Heart right ventricle (tissue), 16 donors: Measurements from ENCODE around the gene GPER1. TPM values are rescaled to one million over a fixed set of nuclear protein-coding genes. Genes with fewer than 3 reads are reported as not detected.

Experiments
- ATAC-seq, 8 donors: fragments of 200-7000 bp; cut with Tn5 transposase; one replicate each; pipeline ENCODE4 v1.9.1; 2020; ENCODE audit warnings: mild to moderate bottlenecking in 8 of 8, moderate library complexity in 8 of 8, moderate number of reproducible peaks in 1 of 8
- DNase-seq, 2 donors: peaks; one replicate each; pipeline ENCODE4 v3.0.0-alpha.2; 2020
- H3K27ac ChIP-seq, 10 donors: fragments of 200-600 bp; sonication (generic) in 2 of 10; one replicate each; pipeline versions ENCODE4 v1.5.0 to v1.8.0; 2020 to 2022; ENCODE audit warnings: mild to moderate bottlenecking in 3 of 10
- H3K27me3 ChIP-seq, 7 donors: fragments of 200-600 bp; one replicate each; pipeline ENCODE4 v1.8.0; 2021 to 2022; ENCODE audit warnings: mild to moderate bottlenecking in 2 of 7
- H3K36me3 ChIP-seq, 9 donors: fragments of 200-600 bp; sonication (generic) in 1 of 9; one replicate each; pipeline versions ENCODE4 v1.5.0 to v1.8.0; 2020 to 2022; ENCODE audit warnings: mild to moderate bottlenecking in 2 of 9
- H3K4me1 ChIP-seq, 9 donors: fragments of 200-600 bp; sonication (generic) in 1 of 9; one replicate each; pipeline versions ENCODE4 v1.5.0 to v1.8.0; 2020 to 2022; ENCODE audit warnings: mild to moderate bottlenecking in 4 of 9
- H3K4me3 ChIP-seq, 10 donors: fragments of 200-600 bp; sonication (generic) in 2 of 10; one replicate each; pipeline versions ENCODE4 v1.5.0 to v1.8.0; 2020 to 2022; ENCODE audit warnings: mild to moderate bottlenecking in 7 of 10, moderate library complexity in 2 of 10
- H3K9me3 ChIP-seq, 11 donors: fragments of 200-600 bp in 10 of 11; sonication (generic) in 2 of 11; one replicate each; pipeline versions ENCODE4 v1.5.0 to v1.8.0; 2013 to 2022; ENCODE audit warnings: mild to moderate bottlenecking in 2 of 11, control low read depth in 1 of 11, moderate library complexity in 1 of 11
- CTCF ChIP-seq, 9 donors: fragments of 200-600 bp; sonication (generic) in 2 of 9; IDR thresholded peaks; one replicate each; pipeline versions ENCODE4 v1.5.0 to v1.8.0; 2021 to 2022; ENCODE audit warnings: antibody characterized with exemption in 9 of 9, mild to moderate bottlenecking in 5 of 9, moderate library complexity in 1 of 9
- WGBS, 2 donors: extraction: QIAGEN DNeasy Blood & Tissue Kit; methylation state at CpG; one replicate each; pipeline ENCODE4 v1.1.7; 2013; ENCODE audit warnings: inconsistent platforms in 1 of 2; 5-methylcytosine and 5-hydroxymethylcytosine counted together
- intact Hi-C, 10 donors: fragments of 100-400 bp; cut with DNase I; formaldehyde crosslinking; loops; one replicate each; pipeline versions ENCODE4 v1.11.1 to v1.14.2; 2022
- polyA plus RNA-seq, 2 donors: library from polyadenylated mRNA; stranded (reverse); fragments of 200-250 nt; gene quantifications; one replicate each; pipeline ENCODE4 v1.2.3, GENCODE V29; 2013
- total RNA-seq, 10 donors: library from RNA; stranded (reverse); fragmentation: NEBNext Ultra II Directional in 3 of 10; extraction: Animal tissue kit (Norgen Biotek cat#: 25700) in 3 of 10; gene quantifications; one replicate each; pipeline versions ENCODE4 v1.2.1 to v1.2.4, GENCODE V29; 2021 to 2023
- donor health status: Arrhythmogenic right ventricular cardiomyopathy.
- donor health status: ischemic (EF 13 %, LVEDD 7.1; RV severe dilation, severe dysfunction).
- donor health status: healthy with polysubstance abuse.
- donor health status: DM: no; HTN: yes; CAD: no.
- donor health status: DM: no; HTN: no; CAD: no.
- donor health status: ischemic (EF 25% LVEDD 6.9; RV normal size, moderate dysfunction).
- donor health status: ischemic (EF 25% LVEDD 5.7; RV mildly dilated, moderate dysfunction).
- donor health status: healthy.
- donor health status: DM: yes; HTN: yes; CAD: no.
- donor health status: Ischemic cardiomyopathy.
- donor health status: ischemic (EF 35%, LVEDD 5.7; RV mildly dilated, moderate dysfunction).
- donor health status: nonischemic (EF 11% LVEDD 7.7; RV severe dilation, severe dysfunction).
- donor health status: DM: yes; HTN: yes; CAD: no.
- donor health status: PGD.
- donor health status: ischemic (EF 29% LVEDD 5.4; RV normal size, mild dysfunction).
- donor health status: nonischemic (EF 23%, LVEDD 6.1; RV moderate dilation, normal function).

GPER1 gene
- total and polyA plus RNA-seq, 12 donors, result 1.1 to 4.7 (median 1.9) TPM

GRCh38 chr7:1103789-1104515 lies 16.0 kb downstream of the GPER1 start:
- no peaks in the 10 kb centered on the region for H3K27me3 ChIP-seq
- WGBS, 2 donors, result 85% methylated on average over 21 of the region's 21 CpGs
- TF ChIP-seq CTCF (IDR thresholded peaks at IDR 0.05), result no peak
- DNase-seq, result no peak
- H3K36me3 ChIP-seq, result no peaks in the 10 kb centered on the region
- intact Hi-C loops, result loop anchor here in 1 of 10 donors (2.0 kb wide), 1 partner anchor 17 kb away; no protein-coding TSS in a partner anchor
- peaks cover 0 to 33% (median 3%) of the 10 kb centered on the region in 9 donors for H3K4me1 ChIP-seq
- peak overlapping the region in 5 of 10 donors; percentile 26 to 56 (median 39) for H3K27ac ChIP-seq
- H3K4me3 ChIP-seq, result no peak overlapping the region
- no peaks in the 10 kb centered on the region for H3K9me3 ChIP-seq
- peak in 1 of 8 donors; percentile 10 for ATAC-seq

DNA sequence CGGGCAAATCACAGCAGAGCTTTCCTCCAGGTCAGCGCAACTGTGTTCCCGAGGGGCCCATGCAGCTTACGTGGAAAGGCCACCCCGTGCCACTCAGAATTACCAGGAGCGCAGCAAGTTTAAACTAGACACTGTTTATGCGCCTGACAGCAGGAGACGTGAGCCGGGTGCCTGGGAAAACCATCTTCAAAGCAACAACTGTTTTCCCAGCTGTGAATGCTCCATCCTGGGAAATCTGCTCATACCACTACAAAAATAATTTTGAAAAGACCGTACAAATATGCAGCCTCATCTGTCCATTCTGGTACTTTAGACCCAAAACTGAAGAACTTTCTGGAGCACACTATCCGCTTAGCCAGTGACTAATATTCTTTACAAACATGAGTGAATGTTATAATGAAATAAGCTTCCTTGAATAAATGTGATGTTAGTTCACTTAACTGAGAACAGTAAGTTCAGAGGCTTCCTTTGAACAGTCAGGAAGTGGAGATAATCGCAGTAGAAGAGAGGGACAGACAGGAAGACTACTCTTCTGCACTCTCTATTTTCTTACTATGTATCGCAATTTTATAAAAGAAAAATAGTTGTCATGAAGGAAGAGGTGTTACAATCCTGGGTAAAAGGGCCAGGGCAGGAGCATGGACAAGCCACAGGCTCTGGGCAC lies 16.7 kb downstream of the GPER1 start:
- ATAC-seq, result peak in 2 of 8 donors; percentile 19 to 71
- no peaks in the 10 kb centered on the region for H3K9me3 ChIP-seq
- H3K27me3 ChIP-seq, result no peaks in the 10 kb centered on the region
- H3K36me3 ChIP-seq, result no peaks in the 10 kb centered on the region
- no peak overlapping the region for H3K4me3 ChIP-seq
- peaks cover 0 to 33% (median 3%) of the 10 kb centered on the region in 9 donors for H3K4me1 ChIP-seq
- DNase-seq, result no peak
- 64 to 69% methylated on average over 13 of the region's 13 CpGs for WGBS, 2 donors
- H3K27ac ChIP-seq, result peak overlapping the region in 5 of 10 donors; percentile 4 to 56 (median 33)
- no peak for TF ChIP-seq CTCF (IDR thresholded peaks at IDR 0.05)
- intact Hi-C loops, result loop anchor here in 1 of 10 donors (2.0 kb wide), 1 partner anchor 18 kb away; no protein-coding TSS in a partner anchor

- Histone ChIP-seq H3K4me3 (no peak overlapping the region), H3K27me3 (no peaks in the 10 kb centered on the region), H3K36me3 (no peaks in the 10 kb centered on the region), H3K9me3 (no peaks in the 10 kb centered on the region), H3K4me1 (peaks cover 0 to 33% (median 3%) of the 10 kb centered on the region in 9 donors), H3K27ac (peak overlapping the region in 4 of 10 donors; percentile 4 to 56 (median 33))
- 92 to 93% methylated on average over 11 of the region's 11 CpGs for WGBS, 2 donors
- no peak for TF ChIP-seq CTCF (IDR thresholded peaks at IDR 0.05)
- intact Hi-C loops, result loop anchor here in 1 of 10 donors (2.0 kb wide), 1 partner anchor 18 kb away; no protein-coding TSS in a partner anchor
- ATAC-seq (no peak), DNase-seq (no peak)
These were observed 17.3 kb downstream of the GPER1 start for GRCh38 chr7:1105189-1105588.

DNA sequence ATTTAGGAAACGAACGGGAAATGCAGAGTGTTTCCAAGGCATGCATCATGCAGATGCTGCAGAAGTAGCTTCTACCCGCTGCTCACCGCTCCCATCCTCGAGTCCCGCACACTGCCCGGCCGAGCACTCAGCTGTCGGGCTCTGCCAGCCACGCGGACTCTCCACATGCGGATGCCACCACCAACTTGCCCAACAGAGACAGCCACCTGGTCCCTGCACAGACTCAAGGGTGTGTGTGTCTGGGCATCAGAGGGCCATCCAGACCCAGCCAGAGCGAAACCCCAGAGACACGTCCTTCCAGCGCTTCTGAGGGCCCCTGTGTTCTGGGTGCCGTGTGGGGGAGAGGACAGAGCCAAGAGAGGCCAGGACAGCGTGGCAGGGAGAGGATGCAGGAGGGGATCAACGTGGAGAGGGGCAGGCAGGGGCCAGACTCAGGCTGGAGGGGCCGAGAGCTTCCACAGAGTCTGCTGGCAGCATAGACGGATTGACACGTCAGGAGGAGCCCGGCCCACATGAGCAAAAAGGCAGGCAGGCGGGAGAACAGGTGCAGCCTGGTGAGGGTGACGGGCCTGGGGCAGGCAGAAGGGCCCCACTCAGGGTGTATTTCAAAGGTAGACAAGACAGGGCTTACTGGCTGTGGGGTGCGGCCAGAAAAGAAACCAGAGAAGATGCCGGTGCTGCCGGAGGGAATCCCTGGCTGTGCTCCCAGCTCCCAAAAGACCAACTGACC lies 18.3 kb downstream of the GPER1 start:
- Histone ChIP-seq H3K4me1 (peaks cover 0 to 39% (median 3%) of the 10 kb centered on the region in 9 donors), H3K36me3 (no peaks in the 10 kb centered on the region), H3K4me3 (no peak overlapping the region), H3K9me3 (no peaks in the 10 kb centered on the region), H3K27me3 (no peaks in the 10 kb centered on the region), H3K27ac (peak overlapping the region in 1 of 10 donors; percentile 15)
- WGBS, 2 donors, result 84 to 87% methylated on average over 27 of the region's 27 CpGs
- intact Hi-C loops, result no loop called here
- TF ChIP-seq CTCF (IDR thresholded peaks at IDR 0.05), result no peak
- no peak for DNase-seq
- ATAC-seq, result no peak
